GM21576 (cell line): Measurements from ENCODE around the gene MICB.
"Not testable (repeated sequence)": the region's sequence is repeated elsewhere in the genome, so short reads cannot be mapped to it uniquely, and the experiment has no call there.

Experiments
- ATAC-seq: cut with Tn5 transposase; IDR thresholded peaks from one replicate; pipeline ENCODE4 v1.9.1; 2021; ENCODE audit warnings: mild to moderate bottlenecking, moderate library complexity; ENCODE audit not compliant: unreplicated experiment

Gene MICB

DNA sequence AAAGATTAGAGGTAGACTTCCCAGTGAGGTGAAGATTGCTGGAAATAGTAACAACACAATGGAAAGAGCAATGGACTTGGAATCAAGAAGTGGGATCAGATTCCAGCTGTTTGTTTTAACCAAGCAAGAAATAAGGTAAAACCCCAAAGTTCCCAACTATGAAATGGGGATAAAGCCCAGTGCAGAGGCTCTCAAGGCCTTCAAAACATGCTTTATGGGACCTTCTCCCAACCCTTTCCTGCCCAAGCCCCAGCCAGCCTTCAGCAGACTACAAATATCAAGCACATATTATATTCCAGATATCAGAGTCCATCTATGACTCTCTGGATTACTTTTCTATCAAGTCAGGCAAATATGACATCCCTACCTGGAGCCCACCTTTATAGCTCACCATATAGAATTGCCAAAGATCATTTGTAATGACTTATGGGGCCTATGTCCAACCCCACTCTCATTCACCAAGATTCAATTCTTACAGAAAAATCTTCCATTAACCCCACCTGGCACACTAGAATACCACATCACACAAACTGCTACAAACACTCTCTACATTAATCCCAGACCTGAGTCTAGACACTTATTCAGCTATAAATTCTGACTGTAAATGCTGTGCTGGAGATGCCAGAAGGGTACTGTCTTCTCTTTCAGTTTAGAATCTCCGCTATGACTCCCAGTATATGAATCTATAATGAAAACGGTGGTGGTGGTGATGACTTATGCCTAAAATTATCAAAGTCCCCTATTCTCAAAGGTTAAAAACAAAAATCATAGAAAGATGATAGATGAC is 37.8 kb downstream of the MICB start:
- ATAC-seq: no peak

DNA sequence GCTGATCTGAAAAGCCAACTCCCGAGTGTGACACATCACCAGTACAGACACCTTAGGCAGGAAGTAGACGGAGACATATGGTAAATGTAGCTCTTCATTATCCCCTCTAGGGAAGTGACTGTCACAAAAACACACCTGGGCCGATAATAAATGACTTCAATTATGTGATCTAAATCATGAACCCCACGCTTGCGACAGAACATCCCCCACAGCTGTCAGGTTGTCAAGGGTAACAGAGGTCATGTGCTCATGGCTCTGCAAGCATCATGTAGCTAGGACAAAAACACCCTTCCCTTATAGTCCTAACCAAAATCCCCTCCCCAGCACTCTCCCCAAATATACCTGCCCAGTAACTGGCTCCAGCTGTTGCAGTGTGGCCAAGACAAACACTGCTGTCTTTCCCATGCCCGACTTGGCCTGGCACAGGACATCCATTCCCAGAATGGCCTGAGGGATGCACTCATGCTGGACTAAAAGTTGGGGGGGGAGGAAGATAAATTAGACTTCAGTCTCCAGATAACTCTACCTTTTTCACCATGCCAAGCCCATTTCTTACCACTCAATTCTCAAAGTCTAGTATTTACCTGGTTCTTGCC is 41.0 kb downstream of the MICB start:
- no peak for ATAC-seq

DNA sequence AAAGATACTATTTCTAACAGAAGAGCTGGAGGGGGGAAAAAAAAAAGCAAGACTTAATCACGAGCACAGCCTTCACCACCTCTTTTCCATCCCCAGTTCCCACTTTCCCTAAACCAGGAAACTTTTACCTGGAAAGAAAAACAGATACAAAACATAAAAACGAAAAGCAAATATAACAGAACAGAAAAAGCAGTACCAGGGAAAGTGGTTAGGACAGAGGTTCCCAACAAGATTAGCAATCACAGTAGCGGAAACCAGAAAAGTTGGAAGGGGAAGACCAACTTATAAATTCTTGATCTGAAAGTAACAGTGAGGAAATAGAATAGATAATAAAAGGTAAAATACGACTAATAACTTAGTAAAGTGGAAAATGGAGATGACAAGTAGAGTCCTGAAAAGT is 42.7 kb downstream of the MICB start:
- ATAC-seq: no peak

DNA sequence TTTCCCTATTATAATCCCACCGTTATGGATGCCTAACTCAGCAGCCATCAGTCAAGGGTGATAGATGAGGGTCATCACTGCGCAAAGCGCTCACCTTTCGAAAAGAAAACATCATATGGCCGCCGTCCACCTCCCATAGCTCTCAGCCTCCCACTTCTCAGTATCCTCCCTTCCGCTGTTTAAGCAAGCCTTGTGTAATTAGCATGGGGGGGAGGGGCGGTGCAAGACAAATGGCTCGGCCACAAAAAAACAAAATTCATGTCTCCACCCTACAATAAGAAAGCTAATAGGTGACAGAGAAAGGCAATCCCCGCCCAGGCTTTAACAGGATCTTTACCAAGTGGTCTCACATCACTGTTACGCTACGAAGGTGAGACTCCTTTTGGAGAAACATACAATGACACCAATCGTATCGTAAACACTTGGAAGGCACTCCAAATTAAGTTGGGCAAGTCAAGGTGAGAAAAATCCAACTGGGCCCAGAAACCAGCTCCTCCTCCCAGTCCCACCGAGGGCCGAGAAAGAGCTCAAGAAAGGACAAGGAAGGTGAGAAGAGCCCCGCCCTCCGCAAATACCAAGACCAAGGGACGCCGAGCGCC is 43.2 kb downstream of the MICB start:
- peak; percentile 5 for ATAC-seq

DNA sequence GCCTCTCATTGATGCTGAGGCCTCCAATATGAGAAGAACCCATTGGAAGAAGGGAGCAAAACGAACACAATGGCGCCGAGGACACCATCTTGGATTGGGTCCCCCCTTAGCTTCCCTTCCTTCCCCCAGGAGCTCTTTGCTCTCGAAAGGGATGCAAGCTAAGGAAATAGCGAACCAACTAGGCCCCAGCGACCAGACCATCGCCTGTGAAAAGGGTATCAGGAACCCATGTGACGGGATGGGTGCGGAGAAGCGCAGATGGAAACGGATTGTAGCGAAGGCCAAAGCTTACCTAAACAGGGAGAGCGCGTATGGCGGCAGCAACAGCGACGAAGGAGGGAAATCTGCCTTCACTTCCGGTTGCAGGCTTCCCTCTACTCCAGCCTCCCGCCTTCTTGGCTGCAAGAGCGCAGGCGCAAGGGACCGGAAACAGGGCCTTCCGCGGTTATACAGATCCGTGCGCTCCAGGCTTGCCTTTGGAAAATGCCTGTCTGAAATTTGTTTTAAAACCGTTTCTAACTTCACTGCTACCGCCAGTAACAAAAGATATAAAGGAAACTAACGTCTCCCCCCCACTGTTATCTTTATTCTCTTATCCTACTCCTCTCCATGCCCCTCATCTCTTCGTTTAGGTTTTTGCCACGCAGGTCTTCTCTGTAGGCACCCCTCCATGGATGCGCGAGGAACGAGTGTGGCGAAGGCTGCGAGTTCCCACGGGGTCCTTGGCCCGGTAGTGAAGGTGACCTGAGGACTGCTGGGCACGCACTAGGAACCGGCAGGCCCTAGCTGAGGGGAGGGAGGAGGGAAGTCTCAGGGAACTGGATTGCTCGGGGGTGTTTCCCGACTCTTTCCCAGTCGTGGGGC is 43.9 kb downstream of the MICB start, which contains the start of gene DDX39B:
Gene DDX39B, minus strand, starts transcription at position 346 of the 864 bp plus-strand sequence. CDS start 1,471 bp downstream, outside the sequence.
- peak; percentile 49 for ATAC-seq

DNA sequence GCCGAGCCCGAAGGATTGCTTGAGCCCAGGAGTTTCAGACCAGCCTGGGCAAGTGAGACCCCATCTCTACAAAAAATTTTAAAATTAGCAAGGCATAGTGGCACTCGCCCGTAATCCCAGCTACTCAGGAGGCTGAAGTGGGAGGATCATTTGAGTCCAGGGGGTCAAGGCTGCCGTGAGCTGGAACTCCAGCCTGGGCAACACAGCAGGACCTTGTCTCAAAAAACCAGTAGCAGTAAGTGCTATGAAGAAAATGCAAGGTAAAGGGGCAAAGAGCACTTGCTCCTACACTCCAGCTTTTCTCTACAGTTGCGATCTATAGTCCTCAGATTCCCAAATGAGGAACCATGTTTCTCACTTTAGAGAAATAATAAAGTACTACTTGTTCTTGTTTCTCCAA is 45.7 kb downstream of the MICB start:
- ATAC-seq: no peak

DNA sequence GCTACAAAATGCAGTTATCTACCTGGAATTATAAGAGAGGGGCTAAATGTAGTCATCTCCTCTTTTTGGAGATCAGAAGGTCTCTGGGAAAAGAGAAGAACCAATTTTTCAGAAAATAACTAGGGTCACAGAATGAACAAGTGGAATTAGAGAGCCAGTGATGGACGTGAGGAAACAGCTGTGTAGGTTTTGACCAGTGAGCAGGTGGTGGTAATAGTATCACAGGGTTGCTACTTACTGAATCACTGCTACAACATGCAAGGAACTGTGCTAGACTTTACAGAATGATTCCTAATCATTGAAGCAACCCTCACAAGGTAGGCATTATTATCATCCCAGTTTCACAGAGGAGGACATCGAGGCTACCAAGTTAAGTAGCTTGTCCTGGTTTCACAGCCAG is 46.7 kb downstream of the MICB start:
- no peak for ATAC-seq

DNA sequence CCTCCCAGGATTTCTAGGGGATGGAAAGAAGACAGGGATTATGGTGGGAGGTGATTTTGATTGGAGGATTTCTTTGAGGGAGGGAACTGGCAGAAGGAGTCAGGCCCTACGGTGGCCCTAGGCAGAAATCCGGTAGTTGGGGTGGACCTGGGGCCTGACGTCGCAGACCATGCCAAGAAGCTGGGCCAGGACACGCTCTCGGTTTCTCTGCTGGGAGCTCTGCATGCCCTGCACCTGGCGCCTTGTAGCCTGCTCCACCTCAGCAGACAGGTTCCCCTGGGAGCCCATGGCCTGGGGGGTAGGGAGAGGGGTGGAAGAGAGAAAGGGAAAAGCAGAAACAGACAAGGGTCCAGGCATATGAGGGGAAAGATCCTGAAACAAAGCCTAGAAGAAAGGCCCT is 47.3 kb downstream of the MICB start:
- ATAC-seq: no peak

DNA sequence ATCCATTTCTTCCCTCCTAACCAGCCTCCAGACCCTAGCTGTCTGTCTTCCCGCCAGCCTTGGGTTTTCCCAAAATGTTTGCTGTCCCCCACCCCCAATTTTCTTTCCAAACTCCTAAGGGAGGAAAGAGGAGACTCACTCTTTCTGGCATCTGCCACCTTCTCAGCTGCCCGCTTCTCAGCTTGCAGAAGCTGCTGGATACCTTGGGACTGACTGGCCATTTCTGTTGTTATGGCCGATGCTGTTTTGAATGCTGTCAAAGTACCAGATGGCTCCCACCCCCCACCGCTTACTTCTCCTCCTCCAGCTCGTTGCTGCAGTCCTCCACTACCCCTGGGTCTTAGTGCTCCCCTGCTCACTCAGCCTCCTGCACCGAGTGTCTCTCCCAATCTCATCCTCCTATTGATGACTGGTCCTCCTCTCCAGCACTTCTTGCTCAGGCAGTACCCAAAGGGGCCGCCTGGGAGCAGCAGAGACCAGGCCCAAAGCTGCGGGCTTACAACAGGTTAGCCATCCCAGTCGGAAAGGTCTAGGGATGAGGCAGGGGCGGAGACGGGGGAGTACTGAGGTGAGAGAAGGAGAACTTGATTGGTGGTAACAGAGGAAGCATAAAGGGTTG is 48.5 kb downstream of the MICB start, which contains the start of gene ATP6V1G2:
Gene ATP6V1G2, minus strand, starts transcription at position 270 of the 619 bp plus-strand sequence. Its CDS starts 49 bp downstream, at position 221.
- peak; percentile 39 for ATAC-seq

DNA sequence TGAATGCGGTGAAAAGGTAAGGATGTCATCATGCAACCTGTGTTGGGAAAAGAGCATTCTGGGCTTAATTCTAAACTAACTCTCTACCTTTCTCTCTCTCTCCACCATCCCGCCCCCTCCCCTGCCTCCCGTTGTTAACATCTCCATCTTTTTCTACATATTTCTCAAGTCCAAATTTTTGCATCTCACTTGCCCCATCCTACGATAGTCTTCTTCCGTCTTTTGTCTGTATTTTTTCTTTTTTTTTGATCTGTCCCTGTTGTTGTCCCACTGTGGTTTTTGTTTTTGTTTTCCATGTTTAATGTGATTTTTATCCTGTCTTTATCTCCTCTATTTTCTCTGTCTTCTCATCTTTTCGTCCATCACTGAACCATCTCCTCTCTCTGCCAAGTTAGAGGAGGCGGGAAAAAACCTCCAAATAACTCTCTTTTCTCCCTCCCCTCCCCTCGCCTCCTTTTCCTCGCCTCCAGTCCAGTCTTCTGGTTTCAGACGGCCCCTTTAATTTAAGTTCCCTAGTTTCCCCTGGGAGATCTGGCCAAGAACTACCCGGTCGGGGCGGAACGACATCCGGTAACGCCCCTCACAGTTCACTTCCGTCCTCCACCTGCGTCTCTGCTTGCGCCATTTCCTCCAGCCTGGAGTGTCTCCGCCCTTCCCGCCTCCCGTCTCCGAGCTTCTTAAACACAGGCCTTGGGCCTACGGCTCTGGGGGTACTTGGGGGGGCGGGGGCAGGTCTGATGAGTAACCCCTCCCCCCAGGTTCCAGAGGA is 49.2 kb downstream of the MICB start, which contains the start of gene NFKBIL1:
Gene NFKBIL1, plus strand, starts transcription at position 651 of the 769 bp plus-strand sequence. Its CDS starts 87 bp downstream, at position 738.
- peak; percentile 60 for ATAC-seq

DNA sequence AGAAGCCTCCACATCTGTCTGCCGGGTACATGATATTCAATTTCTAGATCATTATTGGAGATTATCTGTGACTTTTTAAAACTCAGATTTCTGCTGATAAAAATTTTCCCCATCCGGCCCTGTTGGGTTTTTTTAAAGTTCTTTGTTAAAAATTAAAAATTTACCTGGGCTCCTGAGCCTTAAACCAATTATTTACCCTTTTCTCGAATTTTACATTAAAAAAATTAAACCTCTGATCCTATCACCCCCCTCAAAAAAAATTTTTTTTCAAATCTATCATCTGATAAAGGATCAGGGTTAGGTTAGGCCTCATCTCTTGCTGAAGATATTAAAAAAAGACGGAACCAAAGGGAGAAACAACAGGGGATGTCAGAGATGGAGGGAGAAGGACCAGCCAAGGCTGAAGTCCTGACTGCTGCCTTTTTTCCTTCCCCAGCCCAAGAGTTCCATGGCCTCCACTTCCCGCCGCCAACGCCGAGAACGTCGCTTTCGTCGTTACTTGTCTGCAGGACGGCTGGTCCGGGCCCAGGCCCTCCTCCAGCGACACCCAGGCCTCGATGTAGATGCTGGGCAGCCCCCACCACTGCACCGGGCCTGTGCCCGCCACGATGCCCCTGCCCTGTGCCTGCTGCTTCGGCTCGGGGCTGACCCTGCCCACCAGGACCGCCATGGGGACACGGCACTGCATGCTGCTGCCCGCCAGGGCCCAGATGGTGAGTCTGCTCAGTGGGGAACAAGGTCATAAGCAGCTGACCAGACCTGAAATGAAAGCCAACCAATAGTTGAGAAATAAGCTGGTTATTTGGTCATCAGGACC is 50.0 kb downstream of the MICB start:
- ATAC-seq: no peak

DNA sequence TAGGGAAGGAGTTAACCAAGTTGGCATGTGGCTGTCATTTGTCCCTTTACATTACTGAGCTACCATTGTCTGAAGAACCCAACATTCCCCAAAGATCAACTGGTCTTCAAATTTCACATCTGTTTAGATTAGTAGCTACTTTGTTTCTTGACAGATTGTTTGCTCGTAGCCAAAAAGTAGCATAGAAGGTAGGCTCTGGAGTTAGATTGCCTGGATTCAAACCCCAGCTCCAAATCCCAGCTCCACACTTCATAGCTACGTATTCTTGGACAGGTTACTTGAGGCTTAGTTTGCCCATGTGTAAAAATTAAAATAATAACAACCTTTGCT is 50.6 kb downstream of the MICB start:
- ATAC-seq: no peak

DNA sequence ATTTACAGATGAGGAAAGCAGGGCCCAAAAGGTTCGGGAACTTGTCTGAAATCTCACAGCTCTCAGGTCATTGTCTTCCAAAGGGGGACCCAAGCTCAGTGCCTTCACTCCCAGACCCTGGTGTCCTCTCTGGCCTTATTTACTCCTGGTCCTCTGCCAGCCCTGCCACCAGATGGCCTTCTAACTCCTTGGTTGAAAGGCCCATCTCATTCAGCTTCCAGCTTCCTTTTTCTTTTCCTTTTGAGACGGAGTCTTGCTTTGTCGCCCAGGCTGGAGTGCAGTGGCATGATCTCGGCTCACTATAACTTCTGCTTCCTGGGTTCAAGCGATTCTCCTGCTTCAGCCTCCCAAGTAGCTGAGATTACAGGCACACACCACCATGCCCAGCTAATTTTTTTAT is 53.4 kb downstream of the MICB start:
- ATAC-seq: not testable (repeated sequence)

DNA sequence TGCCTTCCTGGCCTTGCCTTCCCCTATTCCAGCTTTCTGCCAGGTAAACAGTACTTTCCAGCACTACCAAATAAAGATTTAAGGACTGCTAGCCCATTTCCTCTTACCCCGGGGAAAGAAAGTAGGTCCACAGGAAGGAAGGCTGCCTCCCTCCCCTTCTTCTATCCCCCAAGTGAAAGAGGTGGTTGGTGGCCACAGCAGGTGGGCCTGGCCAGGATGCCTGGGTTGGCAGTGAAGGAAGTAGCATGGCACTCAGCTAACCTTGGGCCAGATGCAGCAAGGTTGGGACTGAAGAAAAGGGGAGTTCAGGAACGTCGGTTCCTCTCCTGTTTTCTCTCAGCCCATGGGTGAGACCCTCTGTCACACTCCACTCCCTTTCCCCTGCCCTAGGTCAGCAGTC is 58.4 kb downstream of the MICB start:
- ATAC-seq: no peak

DNA sequence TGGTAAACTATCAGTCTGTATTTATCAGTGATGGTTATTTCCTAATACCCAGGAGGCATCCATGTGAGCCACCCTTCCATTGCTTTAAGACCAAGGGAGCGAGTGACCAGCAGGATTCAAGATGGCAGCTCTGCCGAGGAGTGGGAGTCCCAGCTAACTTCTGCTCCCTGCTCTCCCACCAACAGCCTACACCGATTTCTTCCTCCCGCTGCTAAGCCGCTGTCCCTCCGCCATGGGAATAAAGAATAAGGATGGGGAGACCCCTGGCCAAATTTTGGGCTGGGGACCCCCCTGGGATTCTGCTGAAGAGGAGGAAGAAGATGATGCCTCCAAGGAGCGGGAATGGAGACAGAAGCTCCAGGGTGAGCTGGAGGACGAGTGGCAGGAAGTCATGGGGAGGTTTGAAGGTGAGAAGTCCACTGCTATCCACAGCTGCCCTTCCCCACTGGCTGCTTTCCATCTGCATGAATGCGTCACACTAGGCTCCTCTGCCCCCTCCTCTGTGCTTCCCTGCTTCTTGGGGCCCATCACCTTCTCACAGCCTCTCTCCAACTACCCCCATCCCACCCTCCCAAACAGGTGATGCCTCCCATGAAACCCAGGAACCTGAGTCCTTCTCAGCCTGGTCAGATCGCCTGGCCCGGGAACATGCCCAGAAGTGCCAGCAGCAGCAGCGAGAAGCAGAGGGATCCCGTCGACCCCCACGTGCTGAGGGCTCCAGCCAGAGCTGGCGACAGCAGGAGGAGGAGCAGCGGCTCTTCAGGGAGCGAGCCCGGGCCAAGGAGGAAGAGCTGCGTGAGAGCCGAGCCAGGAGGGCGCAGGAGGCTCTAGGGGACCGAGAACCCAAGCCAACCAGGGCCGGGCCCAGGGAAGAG is 59.7 kb downstream of the MICB start:
- ATAC-seq: no peak

DNA sequence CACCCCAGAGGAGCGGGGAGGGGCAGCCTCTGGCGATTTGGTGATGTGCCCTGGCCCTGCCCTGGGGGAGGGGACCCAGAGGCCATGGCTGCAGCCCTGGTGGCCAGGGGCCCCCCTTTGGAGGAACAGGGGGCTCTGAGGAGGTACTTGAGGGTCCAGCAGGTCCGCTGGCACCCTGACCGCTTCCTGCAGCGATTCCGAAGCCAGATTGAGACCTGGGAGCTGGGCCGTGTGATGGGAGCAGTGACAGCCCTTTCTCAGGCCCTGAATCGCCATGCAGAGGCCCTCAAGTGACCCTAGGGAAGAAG is 60.3 kb downstream of the MICB start:
- ATAC-seq: no peak

DNA sequence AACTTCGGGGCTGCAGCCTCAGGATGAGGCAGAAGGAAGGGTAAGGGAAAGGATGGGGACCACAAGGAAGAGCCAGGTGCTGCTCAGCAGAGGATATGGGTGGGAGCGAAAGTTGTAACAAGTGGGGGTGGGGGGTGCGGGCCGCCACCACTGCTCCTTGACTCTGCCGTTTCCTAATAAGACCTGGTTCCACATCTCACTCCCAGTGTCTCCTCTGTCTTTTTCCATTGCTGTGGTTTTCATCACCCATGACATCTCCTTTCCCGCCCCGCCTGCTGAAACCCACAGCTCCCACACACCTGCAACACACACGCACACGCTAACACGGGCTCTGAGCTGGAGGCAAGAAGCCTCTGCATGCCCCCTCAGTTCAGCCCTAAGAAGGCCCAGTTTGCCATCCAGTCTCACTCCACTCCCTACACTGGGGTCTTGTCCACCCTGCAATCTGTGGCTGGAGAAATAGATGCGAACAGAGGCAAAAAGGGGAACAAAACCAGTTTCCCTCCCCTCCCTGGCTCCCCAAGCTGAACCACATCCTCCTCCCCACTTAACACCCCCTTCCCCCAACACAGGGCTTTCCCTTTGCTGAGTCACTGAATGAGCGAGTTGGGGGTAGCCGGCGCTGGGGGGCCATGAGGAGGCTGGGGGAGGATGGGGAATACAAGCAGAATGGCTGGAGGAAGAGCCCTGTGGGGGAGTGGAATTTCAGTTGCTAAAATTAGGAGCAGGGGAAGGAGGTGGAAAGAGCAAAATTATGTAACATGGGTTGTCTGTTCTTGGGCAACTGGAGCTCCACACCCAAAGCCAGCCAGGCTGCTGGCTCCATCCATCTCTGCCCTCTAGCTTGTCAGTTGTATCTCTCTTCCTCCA is 60.9 kb downstream of the MICB start:
- no peak for ATAC-seq
